Stimulated activated CD4-positive, alpha-beta T cell treated with anti-CD3 and anti-CD28 coated beads, Interleukin-4, amount 100 ng/mL, for 1 hour (primary cell): ENCODE measurements around the gene LSM8.
"Not testable (repeated sequence)": the region's sequence is repeated elsewhere in the genome, so short reads cannot be mapped to it uniquely, and the experiment has no call there.

Experiments used
- DNase-seq: peaks from one replicate; pipeline ENCODE4 v3.0.0-alpha.2; 2020

LSM8 gene

DNA sequence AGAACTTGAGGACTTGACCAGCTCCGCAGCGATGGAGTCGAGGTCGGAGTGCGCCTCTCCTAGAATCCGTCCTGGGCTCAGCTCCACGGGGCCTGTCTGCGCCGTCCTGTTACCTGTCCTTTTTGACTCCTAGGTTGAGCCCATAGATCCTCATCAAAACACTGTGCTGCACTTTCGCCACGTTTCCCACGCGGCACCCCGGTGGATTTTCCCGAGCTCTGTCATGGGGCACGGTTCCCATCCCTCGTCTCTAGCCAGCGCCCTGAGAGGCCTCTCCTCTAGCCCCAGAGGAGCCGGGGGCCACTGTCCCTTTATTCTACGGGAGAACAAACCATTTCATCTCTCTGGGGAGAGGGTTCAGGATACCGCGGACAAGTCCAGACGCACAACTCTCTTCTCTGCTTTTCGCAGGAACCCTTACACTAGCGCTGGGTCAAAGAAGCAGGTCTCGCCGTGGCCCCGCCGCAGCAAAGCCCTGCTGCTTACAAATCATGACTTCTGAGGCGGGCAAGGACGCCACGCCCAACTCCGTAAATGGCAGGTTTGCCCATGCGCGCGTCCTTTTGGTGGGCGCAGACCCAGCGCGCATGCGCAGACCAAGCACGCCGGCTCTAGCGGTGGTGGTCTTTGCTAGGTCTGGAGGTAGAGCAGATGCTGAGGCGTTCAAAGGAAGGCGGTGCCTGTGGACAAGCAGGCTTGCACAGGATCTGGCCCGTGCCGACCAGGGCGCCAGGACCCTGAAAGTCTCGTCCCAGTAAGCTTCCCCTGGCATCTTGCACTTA lies 30.3 kb downstream of the LSM8 start:
- DNase-seq: peak; percentile 73

DNA sequence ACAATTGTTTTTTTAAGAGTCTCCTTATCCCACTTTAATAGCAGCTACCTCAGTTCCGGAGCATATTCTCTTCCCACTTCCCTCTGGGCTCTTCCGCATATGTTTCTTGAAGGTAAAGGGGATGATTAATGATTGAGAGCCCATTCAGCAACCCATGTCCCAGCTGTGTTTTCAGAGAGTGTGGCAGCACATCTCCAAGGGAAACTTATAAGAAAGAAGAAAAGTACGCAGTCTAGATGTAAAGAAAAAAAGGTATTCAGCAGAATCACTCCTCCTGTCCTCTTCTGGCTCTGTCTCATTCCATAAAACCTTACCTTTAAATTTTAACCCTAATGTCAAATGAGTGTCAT lies 30.8 kb downstream of the LSM8 start:
- no peak for DNase-seq

DNA sequence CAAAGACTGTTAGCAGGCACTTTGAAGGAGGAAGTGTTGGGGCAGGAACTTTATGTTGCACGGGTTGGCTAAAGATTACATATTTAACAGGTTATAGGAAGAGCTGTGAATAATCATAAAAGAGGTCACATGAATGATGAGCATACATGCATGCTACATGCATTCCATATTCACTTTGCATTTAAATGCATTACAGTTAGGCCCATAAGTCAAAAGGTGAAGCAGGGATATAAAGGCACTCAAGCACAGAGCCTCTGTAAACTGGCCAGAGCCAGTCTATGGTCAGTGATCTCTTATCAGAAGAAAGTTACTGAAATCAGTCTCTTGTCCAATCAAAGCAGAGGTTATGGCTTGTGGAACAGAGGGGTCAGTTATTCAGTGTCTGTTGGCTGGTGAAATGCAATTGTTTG lies 33.3 kb downstream of the LSM8 start:
- no peak for DNase-seq

DNA sequence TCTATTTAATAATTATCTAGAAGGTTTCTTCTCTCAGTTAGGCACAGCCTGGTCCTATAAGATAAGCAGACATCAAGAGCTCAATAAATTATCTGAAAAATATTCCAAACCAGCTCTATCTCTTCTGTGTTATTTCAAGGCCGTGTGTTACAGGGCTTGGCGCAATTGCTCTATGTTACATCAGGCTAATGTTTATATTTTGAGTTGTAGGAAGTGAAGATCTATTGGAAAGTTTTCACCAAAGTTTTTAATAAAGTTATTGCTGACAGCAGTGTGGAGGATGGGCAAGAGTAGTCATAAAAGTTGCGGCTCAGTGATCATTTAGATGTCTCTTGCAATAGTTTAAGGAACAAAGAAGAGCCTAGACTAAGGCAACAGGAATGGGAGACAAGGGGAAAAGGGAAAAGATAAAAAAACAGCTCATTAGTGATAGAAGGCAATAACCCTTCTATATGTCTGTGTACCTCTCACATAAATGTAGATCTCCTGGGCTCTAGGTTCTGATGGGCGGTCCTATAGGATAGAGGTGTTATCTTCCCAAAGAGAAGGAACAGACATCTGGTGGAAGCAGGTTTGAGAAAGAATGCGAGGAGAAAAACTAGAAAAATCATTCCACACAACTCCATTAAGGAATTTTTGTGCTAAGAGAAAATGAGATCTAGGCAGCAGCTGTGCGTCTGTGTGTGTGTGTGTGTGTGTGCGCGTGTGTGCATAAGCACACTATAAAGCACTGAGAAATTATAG lies 34.6 kb downstream of the LSM8 start:
- no peak for DNase-seq

DNA sequence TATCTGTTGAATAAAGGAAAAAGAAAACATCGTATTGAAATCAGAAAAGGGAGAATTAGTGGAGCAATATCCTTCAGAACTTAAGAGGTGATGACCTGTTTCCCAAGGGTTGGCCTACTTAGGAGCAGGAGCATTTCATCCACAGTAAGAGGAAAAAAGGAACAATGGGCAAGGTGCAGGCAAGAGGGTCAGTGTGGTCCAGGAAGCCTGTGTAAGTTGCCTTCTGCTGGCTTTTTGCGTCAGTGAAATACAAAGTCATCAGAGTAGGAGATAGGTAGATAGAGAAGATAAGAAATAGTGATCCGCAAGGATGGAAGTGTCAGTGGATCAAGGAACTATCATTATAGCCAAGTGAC lies 35.2 kb downstream of the LSM8 start:
- DNase-seq: no peak

DNA sequence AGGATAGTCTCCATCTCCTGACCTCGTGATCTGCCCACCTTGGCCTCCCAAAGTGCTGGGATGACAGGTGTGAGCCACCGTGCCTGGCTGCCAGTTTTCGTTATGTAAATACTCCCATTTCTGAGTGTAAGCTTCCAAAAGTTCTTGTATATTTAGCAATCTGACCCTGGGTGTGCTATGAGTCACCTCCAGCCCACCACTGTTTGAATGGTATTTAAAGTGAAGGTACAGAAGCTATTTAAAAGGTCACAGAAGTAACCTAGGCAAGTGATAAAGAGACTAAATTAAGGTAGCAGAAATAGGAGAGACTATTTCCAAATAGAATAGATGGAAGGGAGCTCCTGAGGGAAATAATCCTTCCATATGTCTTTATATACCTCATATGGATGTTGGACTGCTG lies 36.6 kb downstream of the LSM8 start:
- DNase-seq: no peak

DNA sequence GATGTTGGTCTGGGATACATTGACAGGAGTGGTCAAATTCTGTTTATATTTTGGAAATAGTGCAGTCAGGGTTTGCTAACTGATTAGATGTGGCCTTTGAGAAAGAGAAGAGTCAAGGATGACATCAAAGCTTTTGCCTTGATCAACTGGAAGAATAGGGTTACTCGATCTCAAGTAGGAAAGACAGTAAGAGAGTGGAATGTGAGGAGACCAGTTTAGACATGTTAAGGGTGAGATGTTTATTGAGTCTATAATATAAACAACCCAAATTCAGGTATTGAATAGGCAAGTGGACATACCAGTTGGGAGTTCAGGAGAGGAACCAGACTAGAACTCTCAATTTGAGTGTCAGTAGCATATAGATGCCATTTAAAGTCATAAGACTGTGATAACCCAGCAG lies 38.6 kb downstream of the LSM8 start:
- DNase-seq: no peak

DNA sequence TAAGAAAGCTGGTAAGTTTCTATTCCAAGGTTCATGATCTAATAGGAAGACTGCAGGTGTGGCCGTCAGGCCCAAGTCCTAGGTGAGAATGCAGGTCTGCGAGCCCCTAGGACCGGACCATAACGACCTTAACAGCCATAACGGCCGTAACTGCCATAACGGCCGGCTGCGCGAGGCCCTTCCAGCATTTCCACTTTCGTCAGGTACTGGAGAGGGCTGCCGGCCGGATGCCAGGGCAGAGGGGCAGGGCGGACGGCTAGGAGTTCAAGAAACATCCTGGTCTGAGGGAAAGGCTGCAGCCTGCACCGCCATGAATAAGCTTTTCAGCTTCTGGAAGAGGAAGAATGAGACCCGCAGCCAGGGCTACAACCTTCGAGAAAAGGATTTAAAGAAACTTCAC lies 40.6 kb downstream of the LSM8 start, which contains the start of gene ANKRD7:
Gene ANKRD7 (plus strand): TSS at position 184 of the 400 bp plus-strand sequence. CDS start 127 bp downstream, at position 311.
- DNase-seq: no peak

DNA sequence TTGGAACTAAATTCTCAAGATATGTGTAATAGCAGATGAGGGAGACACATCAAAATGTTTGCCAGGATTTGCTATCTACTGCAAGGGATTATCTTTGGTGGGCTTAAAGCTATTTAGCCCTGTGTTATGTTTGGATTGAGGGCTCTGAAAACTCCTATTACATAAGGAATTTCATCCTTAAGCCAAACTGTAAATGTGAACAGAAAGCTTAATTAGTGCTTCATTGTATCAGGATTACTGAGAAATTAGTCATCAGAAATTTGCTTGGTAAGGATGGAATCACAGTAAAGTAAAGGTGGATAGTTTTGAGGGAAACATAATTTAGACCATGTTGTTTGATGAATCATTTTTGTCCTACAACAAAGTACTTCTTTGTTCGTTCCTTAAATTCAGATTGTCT lies 48.9 kb downstream of the LSM8 start:
- no peak for DNase-seq

DNA sequence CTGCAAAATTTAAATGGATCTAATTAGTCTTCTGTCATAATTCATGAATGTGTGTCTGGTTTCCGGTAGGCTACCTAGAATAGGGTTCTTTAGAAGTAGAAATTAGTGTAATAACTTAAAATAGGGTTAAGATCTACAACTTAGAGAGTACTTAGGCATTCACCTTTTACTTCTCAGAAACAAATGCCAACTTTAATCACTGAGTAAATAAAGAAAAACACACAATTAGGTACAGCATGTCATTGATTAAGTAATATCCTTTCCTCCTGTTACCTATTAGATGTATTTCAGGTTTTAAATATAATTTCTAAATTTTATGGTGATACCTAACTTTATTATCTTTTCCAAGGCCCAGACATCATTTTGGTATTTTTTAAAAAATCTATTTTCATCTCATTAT lies 49.8 kb downstream of the LSM8 start:
- no peak for DNase-seq

DNA sequence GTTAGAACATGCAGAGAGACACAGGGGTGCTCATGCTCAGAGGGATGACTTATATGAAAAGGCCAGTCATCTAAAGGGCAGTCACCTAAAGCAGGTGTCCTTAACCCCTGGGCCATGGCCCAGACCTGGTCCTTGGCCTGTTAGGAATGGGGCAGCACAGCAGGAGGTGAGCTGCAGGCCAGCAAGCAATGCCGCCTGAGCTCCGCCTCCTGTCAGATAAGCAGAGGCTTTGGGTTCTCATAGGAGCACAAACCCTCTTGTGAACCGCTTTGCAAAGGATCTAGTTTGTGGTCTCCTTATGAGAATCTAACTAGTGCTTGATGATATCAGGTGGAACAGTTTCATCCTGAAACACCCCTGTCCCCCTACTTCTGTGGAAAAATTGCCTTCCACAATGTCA lies 55.0 kb downstream of the LSM8 start:
- DNase-seq: no peak

DNA sequence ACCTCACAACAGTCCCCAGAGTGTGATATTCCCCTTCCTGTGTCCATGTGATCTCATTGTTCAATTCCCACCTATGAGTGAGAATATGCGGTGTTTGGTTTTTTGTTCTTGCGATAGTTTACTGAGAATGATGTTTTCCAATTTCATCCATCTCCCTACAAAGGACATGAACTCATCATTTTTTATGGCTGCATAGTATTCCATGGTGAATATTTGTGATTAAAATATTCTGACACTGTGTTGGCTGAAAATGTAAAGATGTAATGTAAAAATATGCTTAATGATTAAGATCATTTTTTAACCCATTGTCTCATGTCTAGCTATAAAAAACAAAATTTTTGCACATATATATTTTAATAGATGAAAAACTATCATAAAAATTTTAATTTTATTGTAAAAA lies 56.4 kb downstream of the LSM8 start:
- not testable (repeated sequence) for DNase-seq
